Subcutaneous abdominal adipose tissue (tissue), 5 donors: ENCODE results near the gene BLOC1S1.
A peak's percentile ranks its signal among the peaks of the same experiment; 100 is the strongest.

ENCODE experiments used
- H3K27ac ChIP-seq: one replicate; pipeline ENCODE4 v1.7.0; 2013; ENCODE audit warnings: low read depth, mild to moderate bottlenecking, inconsistent platforms, low read length, moderate library complexity
- H3K27me3 ChIP-seq, 5 donors: one replicate each; pipeline ENCODE4 v1.7.0; 2013; ENCODE audit warnings: low read length in 5 of 5, inconsistent platforms in 1 of 5; ENCODE audit not compliant: control insufficient read depth in 5 of 5, insufficient read depth in 4 of 5
- H3K36me3 ChIP-seq, 5 donors: one replicate each; pipeline ENCODE4 v1.7.0; 2013; ENCODE audit warnings: low read length in 5 of 5; ENCODE audit not compliant: control insufficient read depth in 5 of 5, insufficient read depth in 5 of 5
- H3K4me1 ChIP-seq, 5 donors: one replicate each; pipeline ENCODE4 v1.7.0; 2013; ENCODE audit warnings: low read length in 5 of 5, mild to moderate bottlenecking in 3 of 5, moderate library complexity in 1 of 5; ENCODE audit not compliant: control insufficient read depth in 5 of 5, insufficient read depth in 5 of 5
- H3K4me3 ChIP-seq, 5 donors: one replicate each; pipeline ENCODE4 v1.7.0; 2013; ENCODE audit warnings: low read length in 5 of 5, low read depth in 1 of 5
- H3K9ac ChIP-seq, 5 donors: one replicate each; pipeline ENCODE4 v1.7.0; 2013; ENCODE audit warnings: low read length in 5 of 5, mild to moderate bottlenecking in 4 of 5, moderate library complexity in 3 of 5
- H3K9me3 ChIP-seq, 5 donors: one replicate each; pipeline ENCODE4 v1.7.0; 2013; ENCODE audit warnings: low read length in 5 of 5; ENCODE audit not compliant: control insufficient read depth in 5 of 5
- donor health status: healthy.
- donor health status: healthy.
- donor health status: healthy.
- donor health status: healthy.
- donor health status: healthy.

Gene BLOC1S1

GRCh38 chr12:55693323-55694187 is 22.3 kb upstream of the BLOC1S1 start:
- Histone ChIP-seq H3K36me3 (peaks cover 2 to 85% (median 78%) of the 10 kb centered on the region in 5 donors), H3K4me3 (no peak overlapping the region), H3K4me1 (peaks cover 0 to 3% (median 0%) of the 10 kb centered on the region in 5 donors), H3K9me3 (no peaks in the 10 kb centered on the region), H3K9ac (no peak overlapping the region), H3K27ac (no peak overlapping the region), H3K27me3 (no peaks in the 10 kb centered on the region)

GRCh38 chr12:55694188-55694515 is 21.7 kb upstream of the BLOC1S1 start:
- Histone ChIP-seq H3K4me1 (peaks cover 0 to 3% (median 0%) of the 10 kb centered on the region in 5 donors), H3K9ac (no peak overlapping the region), H3K9me3 (no peaks in the 10 kb centered on the region), H3K4me3 (no peak overlapping the region), H3K27ac (no peak overlapping the region), H3K27me3 (no peaks in the 10 kb centered on the region), H3K36me3 (peaks cover 2 to 85% (median 77%) of the 10 kb centered on the region in 5 donors)

GRCh38 chr12:55694651-55695050 is 21.2 kb upstream of the BLOC1S1 start:
- no peaks in the 10 kb centered on the region for H3K27me3 ChIP-seq
- H3K36me3 ChIP-seq = peaks cover 2 to 85% (median 79%) of the 10 kb centered on the region in 5 donors
- peaks cover 0 to 3% (median 0%) of the 10 kb centered on the region in 5 donors for H3K4me1 ChIP-seq
- no peak overlapping the region for H3K27ac ChIP-seq
- no peaks in the 10 kb centered on the region for H3K9me3 ChIP-seq
- H3K4me3 ChIP-seq = no peak overlapping the region
- no peak overlapping the region for H3K9ac ChIP-seq

GRCh38 chr12:55695349-55695748 is 20.5 kb upstream of the BLOC1S1 start:
- Histone ChIP-seq H3K4me1 (peaks cover 2 to 9% (median 5%) of the 10 kb centered on the region in 5 donors), H3K4me3 (no peak overlapping the region), H3K36me3 (peaks cover 2 to 92% (median 84%) of the 10 kb centered on the region in 5 donors), H3K27ac (peak overlapping the region; percentile 5), H3K27me3 (no peaks in the 10 kb centered on the region), H3K9me3 (no peaks in the 10 kb centered on the region), H3K9ac (no peak overlapping the region)

GRCh38 chr12:55696141-55696540 is 19.7 kb upstream of the BLOC1S1 start:
- H3K9me3 ChIP-seq = no peaks in the 10 kb centered on the region
- peak overlapping the region; percentile 5 for H3K27ac ChIP-seq
- H3K36me3 ChIP-seq = peaks cover 2 to 99% (median 89%) of the 10 kb centered on the region in 5 donors
- H3K4me3 ChIP-seq = no peak overlapping the region
- no peak overlapping the region for H3K9ac ChIP-seq
- H3K27me3 ChIP-seq = no peaks in the 10 kb centered on the region
- peaks cover 3 to 17% (median 13%) of the 10 kb centered on the region in 5 donors for H3K4me1 ChIP-seq

- Histone ChIP-seq H3K4me1 (peaks cover 3 to 25% (median 17%) of the 10 kb centered on the region in 5 donors), H3K4me3 (no peak overlapping the region), H3K36me3 (peaks cover 0 to 98% (median 91%) of the 10 kb centered on the region in 5 donors), H3K27ac (no peak overlapping the region), H3K27me3 (no peaks in the 10 kb centered on the region), H3K9me3 (no peaks in the 10 kb centered on the region), H3K9ac (no peak overlapping the region)
These were observed 18.9 kb upstream of the BLOC1S1 start for GRCh38 chr12:55696796-55697462.

- H3K36me3 ChIP-seq = peaks cover 0 to 95% (median 84%) of the 10 kb centered on the region in 5 donors
- H3K27ac ChIP-seq = peak overlapping the region; percentile 41
- no peak overlapping the region for H3K9ac ChIP-seq
- no peak overlapping the region for H3K4me3 ChIP-seq
- no peaks in the 10 kb centered on the region for H3K27me3 ChIP-seq
- peaks cover 5 to 30% (median 19%) of the 10 kb centered on the region in 5 donors for H3K4me1 ChIP-seq
- no peaks in the 10 kb centered on the region for H3K9me3 ChIP-seq
These were observed 18.2 kb upstream of the BLOC1S1 start for GRCh38 chr12:55697686-55698085.

- H3K27ac ChIP-seq = peak overlapping the region; percentile 41
- no peak overlapping the region for H3K4me3 ChIP-seq
- H3K27me3 ChIP-seq = no peaks in the 10 kb centered on the region
- peaks cover 5 to 37% (median 27%) of the 10 kb centered on the region in 5 donors for H3K4me1 ChIP-seq
- no peaks in the 10 kb centered on the region for H3K9me3 ChIP-seq
- peak overlapping the region in 1 of 5 donors; percentile 49 for H3K9ac ChIP-seq
- H3K36me3 ChIP-seq = peaks cover 0 to 90% (median 77%) of the 10 kb centered on the region in 5 donors
These were observed 17.4 kb upstream of the BLOC1S1 start for GRCh38 chr12:55698241-55698955.

GRCh38 chr12:55698965-55699364 is 16.9 kb upstream of the BLOC1S1 start:
- H3K9me3 ChIP-seq = no peaks in the 10 kb centered on the region
- no peak overlapping the region for H3K4me3 ChIP-seq
- H3K36me3 ChIP-seq = peaks cover 0 to 84% (median 72%) of the 10 kb centered on the region in 5 donors
- H3K27ac ChIP-seq = peak overlapping the region; percentile 41
- no peaks in the 10 kb centered on the region for H3K27me3 ChIP-seq
- H3K4me1 ChIP-seq = peaks cover 5 to 43% (median 32%) of the 10 kb centered on the region in 5 donors
- peak overlapping the region in 1 of 5 donors; percentile 6 for H3K9ac ChIP-seq
